ENCODE measurements around the gene NACC2.

- TF ChIP-seq, protein P1, sequence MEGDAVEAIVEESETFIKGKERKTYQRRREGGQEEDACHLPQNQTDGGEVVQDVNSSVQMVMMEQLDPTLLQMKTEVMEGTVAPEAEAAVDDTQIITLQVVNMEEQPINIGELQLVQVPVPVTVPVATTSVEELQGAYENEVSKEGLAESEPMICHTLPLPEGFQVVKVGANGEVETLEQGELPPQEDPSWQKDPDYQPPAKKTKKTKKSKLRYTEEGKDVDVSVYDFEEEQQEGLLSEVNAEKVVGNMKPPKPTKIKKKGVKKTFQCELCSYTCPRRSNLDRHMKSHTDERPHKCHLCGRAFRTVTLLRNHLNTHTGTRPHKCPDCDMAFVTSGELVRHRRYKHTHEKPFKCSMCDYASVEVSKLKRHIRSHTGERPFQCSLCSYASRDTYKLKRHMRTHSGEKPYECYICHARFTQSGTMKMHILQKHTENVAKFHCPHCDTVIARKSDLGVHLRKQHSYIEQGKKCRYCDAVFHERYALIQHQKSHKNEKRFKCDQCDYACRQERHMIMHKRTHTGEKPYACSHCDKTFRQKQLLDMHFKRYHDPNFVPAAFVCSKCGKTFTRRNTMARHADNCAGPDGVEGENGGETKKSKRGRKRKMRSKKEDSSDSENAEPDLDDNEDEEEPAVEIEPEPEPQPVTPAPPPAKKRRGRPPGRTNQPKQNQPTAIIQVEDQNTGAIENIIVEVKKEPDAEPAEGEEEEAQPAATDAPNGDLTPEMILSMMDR (IDR thresholded peaks at IDR 0.05), result no peak
- TF ChIP-seq POLR2A (IDR thresholded peaks at IDR 0.05), result no peak
These were observed 101.2 kb downstream of the NACC2 start for GRCh38 chr9:135993765-135994500.
